HS-27A (cell line): Measurements from ENCODE around the gene ATG4D.
"Not testable (repeated sequence)": the region's sequence is repeated elsewhere in the genome, so short reads cannot be mapped to it uniquely, and the experiment has no call there.

Experiments
- DNase-seq: peaks from one replicate; pipeline ENCODE4 v3.0.0-alpha.2; 2012; ENCODE audit warnings: low read depth, missing footprints

Gene ATG4D

DNA sequence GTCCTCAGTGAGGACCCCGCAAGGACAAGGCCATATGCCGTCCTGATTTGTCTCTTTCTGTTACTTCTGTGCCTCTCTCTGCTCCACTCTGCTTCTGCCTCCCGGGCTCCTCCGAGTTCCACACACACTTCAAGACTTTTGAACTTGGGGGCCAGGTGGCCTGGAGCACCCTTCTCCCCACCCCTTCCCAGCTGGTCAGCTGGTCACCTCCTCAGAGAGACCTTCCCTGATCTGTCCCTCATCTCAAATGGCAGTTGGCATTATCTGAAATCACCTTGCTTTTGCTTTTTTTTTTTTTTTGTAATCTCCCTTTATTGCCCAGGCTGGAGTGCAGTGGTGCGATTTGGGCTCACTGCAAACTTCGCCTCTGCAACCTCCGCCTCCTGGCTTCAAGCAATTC lies 24.3 kb upstream of the ATG4D start:
- DNase-seq = no peak

DNA sequence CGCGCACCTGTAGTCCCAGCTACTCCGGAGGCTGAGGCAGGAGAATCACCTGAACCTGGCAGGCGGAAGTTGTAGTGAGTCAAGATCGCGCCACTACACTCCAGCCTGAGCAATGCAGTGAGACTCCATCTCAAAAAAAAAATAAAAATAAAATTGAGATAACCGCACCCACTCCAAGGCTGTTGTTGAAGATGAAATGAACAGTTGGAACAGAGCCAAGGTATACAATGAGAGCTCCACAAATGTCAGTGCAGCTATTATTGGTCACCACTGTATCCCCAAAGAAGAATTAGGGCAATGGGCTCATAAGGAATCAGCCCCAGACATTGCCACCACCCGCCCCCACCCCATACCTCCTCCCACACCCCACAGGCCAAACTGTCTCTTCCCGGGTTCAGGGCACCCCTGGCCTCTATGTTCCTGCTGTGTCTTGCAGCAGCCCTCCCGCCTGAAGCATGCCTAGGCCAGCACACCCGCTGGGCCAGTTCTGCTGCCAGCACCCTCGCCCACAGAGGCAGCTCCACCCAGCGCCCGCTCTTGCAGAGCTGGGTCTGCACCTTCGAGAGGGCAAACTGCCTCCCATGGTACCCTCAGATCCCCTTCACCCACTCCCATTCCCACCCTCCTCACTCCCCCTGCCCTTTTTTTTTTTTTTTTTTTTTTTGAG lies 22.9 kb upstream of the ATG4D start:
- no peak for DNase-seq

DNA sequence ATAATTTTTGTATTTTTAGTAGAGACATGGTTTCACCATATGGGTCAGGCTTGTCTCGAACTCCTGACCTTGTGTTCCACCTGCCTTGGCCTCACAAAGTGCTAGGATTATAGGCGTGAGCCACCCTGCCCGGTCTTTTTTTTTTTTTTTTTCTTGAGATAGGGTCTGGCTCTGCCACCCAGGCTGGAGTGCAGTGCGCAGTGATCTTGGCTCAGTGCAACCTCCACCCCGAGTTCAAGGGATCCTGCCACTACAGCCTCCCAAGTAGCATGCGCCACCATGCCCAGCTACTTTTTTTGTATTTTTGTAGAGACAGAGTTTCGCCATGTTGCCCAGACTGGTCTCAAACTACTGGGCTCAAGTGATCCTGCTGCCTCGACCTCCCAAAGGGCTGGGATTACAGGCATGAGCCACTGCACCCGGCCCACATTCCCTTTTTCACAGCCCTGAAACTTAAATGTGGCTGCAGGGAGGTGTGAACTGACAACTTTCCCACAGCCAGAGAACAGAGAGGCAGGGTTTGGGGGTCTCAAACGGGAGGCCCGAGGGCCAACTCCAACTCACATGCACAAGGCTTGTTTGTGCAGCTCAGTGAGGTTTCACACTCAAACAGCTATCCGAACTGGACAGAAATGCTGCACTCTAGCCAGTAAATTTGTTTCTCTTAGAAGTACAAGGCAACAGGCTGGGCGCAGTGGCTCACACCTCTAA lies 22.1 kb upstream of the ATG4D start:
- no peak for DNase-seq

DNA sequence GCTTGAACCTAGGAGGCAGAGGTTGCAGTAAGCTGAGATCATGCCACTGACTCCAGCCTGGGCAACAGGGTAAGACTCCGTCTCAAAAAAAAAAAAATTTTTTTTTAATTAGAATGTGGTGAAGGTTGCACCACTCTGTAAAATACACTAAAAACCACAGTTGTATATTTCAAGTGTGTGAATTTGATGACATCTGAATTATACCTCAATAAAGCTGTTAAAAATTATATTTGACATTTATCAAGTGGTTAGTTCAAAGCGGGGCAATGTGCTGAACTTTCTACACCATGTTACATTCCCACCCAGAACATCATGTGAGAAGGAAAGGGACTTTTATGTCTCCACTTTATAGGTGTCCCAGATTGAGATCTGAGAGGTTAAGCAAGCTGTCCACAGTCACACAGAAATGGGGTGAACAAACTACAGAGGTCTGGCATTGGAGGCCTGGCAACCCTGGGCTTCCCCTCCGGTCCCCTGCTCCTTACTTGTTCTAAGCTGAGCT lies 20.5 kb upstream of the ATG4D start:
- DNase-seq = no peak

DNA sequence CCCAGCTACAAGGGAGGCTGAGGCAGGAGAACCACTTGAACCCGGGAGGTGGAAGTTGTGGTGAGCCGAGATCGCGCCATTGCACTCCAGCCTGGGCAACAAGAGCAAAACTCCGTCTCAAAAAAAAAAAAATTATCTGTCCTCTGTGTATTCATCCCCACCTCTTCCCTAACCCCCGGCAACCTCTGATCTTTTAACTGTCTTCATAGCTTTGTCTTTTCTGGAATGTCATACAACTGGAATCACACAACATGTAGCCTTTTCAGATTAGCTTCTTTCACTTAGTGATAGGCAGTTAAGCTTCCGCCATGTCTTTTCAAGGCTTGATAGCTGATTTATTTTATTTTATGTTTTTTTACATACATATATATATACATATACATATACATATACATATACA lies 18.1 kb upstream of the ATG4D start:
- DNase-seq = no peak

DNA sequence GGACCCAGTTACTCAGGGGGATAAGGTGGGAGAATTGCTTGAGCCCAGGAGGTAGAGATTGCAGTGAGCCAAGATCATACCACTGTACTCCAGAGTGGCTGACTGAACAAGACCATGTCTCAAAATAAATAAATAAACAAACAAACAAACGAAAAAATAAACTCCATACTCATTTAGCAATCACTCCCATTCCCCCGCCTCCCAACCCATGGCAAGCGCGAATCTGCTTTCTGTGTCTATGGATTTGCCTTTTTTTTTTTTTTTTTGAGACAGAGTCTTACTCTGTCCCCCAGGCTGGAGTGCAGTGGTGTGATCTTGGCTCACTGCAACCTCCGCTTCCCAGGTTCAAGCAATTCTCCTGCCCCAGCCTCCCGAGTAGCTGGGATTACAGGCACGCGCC lies 16.8 kb upstream of the ATG4D start:
- not testable (repeated sequence) for DNase-seq

DNA sequence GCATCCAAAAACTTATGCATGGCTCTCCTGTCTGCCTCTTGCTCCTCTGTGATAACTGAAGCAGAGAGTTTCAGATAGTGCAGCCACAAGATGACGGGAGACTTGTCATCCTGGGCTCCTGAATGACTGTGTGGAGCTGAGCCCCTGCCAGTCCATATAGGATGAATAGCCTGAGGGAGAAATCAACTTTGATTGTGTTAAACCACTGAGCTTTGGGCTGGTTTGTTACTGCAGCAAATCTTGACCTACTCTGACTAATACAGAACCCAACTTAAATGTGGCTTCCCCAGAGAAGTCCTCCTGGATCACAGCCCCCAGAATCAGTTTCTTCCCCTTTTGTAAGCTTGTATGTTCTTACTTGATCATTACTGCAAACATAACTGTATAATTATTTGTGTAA lies 11.2 kb upstream of the ATG4D start:
- no peak for DNase-seq

DNA sequence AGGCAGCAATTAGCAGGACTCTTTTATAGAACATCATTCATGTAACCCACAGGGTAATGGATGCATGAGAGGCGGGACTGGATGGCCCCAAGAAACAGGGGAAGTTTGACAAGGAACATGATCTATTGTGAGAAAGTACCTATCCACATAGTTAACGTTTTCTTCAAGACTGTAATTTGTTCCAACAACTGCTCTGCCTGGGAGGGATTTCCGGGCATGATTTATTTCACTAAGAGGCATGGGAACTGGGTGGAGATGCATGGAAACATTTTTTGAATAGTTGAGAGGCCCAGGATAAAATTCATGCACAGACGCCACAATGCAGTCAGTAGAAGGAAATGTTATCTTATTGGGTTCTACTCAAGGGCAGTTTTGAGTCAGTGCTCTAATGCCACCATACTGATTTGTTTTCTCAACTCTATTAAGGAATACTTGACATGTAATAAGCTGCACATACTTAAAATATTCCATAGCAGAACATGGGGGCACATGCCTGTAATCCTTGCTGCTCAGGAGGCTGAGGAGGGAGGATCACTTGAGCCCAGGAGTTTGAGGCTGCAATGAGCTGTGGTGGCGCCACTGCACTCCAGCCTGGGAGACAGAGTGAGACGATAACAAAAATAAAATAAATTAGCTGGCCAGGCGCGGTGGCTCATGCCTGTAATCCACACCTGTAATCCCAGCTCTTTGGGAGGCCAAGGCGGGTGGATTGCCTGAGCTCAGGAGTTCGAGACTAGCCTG lies 9.9 kb upstream of the ATG4D start:
- peak; percentile 58 for DNase-seq

DNA sequence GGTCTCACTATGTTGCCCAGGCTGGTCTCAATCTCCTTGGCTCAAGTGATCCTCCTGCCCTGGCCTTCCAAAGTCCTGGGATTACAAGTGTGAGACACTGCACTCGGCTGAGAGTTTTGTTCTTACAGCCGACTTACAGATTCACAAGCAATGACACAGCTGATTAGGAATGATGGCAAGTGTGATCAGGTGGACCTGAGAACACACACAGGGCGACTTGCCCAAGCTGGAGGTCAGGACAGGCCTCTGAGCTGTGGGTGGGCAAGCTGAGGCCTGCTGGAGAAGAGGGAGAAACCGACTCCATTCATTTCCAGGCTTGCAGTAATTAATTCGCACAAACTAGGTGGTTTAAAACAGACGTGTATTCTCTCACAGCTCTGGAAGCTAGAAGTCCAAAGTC lies 8.1 kb upstream of the ATG4D start:
- no peak for DNase-seq

DNA sequence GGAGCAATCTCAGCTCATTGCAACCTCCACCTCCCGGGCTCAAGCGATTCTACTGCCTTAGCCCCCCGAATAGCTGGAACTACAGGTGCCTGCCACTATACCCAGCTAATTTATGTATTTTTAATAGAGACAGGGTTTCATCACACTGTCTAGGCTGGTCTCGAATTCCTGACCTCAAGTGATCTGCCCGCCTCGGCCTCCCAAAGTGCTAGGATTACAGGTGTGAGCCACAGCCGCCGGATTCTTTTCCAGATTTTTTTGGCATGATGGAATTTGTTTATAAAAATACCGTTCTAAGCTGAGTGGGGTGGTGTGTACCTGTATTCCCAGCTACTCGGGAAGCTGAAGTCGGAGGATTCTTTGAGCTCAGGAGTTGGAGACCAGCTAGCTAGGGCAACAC lies 6.0 kb upstream of the ATG4D start:
- DNase-seq = no peak

DNA sequence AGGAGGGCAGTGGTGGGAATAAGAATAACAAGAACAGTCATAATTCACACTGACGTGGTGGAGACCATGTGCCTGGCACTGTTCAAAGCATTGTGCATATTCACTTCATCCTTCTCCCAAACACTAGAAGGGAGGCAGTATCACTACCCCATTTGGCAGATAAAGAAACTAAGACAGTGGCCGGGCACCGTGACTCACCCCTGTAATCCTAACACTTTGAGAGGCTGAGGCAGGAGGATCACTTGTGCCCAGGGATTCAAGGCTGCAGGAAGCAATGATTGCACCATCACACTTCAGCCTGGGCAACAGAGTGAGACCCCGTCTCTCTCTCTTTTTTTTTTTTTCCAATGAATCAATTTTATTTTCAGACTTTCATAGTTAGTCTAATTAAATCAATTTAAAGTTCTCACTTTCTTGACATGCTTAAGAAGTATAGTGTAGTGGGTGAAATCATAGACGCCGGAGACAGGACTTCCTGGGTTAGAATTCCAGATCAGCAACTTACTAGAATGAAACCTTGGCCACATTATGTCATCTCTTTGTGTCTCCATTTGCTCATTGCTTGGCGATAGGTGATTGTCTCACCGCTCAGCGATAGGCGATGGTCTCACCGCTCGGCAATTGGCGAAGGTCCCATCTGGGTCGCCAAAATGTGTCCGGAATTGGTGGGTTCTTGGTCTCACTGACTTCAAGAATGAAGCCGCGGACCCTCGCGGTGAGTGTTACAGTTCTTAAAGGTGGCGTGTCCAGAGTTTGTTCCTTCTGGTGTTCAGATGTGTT lies 5.3 kb upstream of the ATG4D start:
- DNase-seq = no peak

DNA sequence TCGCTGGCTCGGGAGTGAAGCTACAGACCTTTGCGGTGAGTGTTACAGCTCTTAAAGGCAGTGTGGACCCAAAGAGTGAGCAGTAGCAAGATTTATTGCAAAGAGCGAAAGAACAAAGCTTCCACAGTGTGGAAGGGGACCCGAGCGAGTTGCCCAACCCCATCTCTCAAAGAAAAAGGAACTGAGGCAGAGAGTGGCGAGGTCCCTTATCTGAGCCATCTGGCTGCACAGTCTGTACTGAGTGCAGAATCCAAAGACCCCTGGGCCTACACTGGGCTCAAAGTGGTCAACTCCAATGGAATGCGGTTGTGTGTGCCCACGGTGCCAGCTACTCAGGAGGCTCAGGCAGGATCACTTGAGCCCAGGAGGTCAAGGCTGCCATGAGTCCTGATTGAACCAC lies 4.7 kb upstream of the ATG4D start:
- DNase-seq = not testable (repeated sequence)

DNA sequence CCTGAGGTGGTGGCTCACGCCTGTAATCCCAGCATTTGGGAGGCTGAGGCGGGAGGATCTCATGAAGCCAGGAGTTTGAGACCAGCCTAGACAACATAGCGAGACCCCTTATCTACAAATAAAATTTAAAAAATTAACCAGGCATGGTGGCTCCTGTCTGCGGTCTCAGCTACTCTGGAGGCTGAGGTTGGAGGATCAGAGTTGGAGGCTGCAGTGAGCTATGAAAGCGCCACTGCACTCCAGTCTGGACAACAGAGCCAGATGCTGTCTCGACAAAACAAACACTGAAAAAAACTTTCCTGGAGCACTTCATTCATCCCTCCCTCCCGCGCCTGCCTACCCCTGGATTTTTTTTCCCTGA lies 665 bp upstream of the ATG4D start:
- DNase-seq = no peak

DNA sequence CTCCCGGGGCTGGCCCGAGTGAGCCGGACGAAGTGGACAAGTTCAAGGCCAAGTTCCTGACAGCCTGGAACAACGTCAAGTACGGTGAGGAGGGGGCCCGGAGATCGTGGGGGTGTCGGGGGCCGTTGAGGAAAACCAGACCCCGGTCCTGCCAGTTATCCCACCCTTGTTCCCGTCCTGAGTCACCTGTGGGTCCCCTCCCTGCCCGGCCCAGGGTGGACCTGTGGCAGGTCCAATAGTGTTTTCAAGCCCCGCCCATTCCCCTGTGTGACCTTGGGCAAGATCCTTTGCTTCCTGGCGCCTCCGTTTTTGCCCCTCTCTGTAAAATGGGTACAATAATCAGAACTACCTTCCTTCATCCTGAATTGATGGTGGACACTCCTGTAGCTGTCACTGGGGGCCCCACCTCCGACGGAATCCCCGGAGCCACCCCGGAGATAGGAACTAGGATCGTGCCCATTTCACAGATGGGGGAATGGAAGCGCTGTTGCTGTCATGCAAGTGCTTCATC lies 593 bp downstream of the ATG4D start:
- DNase-seq = no peak

DNA sequence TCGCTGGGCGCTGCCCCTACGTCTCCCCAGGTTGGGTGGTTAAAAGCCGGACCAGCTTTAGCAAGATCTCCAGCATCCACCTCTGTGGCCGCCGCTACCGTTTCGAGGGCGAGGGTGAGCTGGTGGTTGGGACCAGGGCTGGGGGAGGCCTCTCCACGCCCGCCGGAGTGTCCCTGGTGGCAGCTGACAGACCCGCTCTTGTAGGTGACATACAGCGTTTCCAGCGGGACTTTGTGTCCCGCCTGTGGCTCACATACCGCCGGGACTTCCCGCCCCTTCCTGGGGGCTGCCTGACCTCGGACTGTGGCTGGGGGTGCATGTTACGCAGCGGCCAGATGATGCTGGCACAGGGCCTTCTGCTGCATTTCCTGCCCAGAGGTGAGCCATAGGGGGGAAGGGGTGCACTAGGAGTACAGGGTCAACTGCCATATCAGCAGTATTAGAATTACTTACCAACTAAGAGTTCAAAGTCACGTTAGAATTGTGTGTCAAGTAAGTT lies 1.1 kb downstream of the ATG4D start:
- DNase-seq = no peak

DNA sequence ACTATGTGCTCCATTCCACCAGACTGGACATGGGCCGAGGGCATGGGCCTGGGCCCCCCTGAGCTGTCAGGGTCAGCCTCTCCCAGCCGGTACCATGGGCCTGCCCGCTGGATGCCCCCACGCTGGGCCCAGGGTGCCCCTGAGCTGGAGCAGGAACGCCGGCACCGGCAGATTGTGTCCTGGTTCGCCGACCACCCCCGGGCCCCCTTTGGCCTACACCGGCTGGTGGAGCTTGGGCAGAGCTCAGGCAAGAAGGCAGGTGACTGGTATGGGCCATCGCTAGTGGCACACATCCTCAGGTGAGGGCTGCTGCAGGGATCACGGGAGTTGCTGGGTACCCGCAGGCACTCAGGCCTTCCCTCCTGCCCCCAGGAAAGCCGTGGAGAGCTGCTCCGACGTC lies 3.1 kb downstream of the ATG4D start:
- no peak for DNase-seq

DNA sequence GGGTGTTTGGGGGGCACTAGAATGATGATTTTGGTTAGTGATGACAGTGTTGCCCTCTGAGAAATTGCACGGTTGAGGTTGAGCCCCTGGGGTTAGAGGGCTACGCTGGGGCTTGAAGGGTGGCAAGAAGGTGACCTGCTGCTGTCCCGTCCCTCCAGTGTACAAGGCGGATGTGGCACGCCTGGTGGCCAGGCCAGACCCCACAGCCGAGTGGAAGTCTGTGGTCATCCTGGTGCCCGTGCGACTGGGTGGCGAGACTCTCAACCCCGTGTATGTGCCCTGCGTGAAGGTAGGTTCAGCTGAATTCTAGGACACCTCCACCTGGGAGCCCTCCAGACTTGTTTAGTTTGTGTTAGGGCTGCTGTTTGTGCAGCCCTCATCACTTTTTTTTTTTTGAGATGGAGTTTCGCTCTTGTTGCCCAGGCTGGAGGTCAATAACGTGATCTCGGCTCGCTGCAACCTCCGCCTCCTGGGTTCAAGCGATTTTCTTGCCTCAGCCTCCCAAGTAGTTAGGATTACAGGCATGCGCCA lies 5.1 kb downstream of the ATG4D start:
- no peak for DNase-seq

DNA sequence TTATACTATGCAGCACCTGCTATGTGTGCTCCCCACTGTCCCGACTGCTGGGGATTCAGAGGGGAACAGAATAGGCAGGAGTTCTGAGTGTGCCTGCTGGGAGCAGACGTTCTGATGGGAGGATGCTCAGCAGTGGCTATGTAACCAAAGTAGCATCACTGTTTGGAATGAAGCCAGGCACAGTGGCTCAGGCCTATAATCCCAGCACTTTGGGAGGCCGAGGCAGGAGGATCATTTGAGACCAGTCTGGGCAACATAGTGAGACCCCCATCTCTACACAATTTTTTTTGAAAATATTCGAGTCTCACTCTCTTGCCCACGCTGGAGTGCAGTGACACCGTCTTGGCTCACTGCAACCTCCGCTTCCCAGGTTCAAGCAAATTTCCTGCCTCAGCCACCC lies 6.0 kb downstream of the ATG4D start:
- DNase-seq = no peak

DNA sequence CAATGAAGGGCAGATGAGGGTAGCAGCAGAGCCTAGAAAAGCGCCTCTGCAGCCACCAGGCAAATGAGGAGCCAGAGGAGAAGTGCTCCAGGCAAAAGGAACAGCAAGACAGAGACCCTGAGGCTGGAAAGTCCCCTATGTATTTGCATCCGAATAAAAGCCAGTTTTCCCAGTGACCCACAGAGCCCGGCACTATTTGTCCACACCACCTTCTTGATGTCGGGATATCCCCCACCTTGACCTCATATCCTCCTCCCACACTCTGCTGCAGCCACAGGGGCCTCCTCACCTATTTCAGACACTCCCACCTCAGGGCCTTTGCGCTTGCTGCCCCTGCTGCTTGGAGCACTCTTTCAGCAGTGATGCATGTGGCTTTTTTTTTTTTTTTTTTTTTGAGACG lies 6.6 kb downstream of the ATG4D start:
- no peak for DNase-seq

DNA sequence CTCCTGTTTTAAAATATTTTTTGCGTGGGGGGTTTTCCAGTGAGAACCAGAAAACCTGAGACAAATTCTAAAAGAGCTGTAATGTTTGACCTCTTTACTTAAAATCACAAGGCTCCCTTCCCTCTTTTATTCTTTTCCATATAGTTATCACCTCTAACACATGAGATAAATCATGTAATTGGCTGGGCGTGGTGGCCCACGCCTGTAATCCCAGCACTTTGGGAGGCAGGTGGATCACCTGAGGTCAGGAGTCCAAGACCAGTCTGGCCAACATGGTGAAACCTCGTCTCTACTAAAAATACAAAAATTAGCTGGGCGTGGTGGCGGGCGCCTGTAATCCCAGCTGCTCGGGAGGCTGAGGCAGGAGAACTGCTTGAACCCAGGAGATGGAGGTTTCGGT lies 7.3 kb downstream of the ATG4D start:
- not testable (repeated sequence) for DNase-seq

DNA sequence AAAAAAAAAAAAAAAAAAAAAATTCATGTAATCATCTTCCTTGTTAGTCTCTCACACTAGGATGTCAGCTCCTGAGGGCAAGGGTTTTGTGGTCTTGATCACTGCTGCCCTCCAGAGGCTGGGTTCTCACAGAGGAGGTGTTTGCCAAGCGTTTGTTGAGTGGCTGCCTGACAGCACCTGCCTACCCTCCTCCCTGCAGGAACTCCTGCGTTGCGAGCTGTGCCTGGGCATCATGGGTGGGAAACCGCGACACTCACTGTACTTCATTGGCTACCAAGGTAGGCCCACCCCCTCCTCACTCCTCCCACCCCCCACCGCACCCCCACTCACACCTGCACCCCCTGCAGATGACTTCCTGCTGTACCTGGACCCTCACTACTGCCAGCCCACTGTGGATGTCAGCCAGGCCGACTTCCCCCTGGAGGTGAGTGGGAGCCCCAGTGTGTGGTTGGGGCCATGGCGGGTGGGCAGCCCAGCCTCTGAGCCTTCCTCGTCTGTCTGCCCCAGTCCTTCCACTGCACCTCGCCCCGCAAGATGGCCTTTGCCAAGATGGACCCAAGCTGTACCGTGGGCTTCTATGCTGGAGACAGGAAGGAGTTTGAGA lies 8.1 kb downstream of the ATG4D start:
- no peak for DNase-seq
